Mucosa of descending colon (tissue), 3 donors: ENCODE data around the gene TAF15. TPM values are rescaled to one million over a fixed set of nuclear protein-coding genes. Genes with fewer than 3 reads are reported as not detected.
A peak's percentile ranks its signal among the peaks of the same experiment; 100 is the strongest.

ENCODE experiments used
- ATAC-seq: fragments of 200-7000 bp; cut with Tn5 transposase; one replicate; pipeline ENCODE4 v1.9.1; 2020; ENCODE audit warnings: mild to moderate bottlenecking, moderate library complexity
- DNase-seq, 3 donors: peaks; one replicate each; pipeline ENCODE4 v3.0.0-alpha.2; 2020
- H3K36me3 ChIP-seq: fragments of 200-600 bp; one replicate; pipeline ENCODE4 v1.8.0; 2021; ENCODE audit warnings: low read depth, mild to moderate bottlenecking
- H3K4me1 ChIP-seq: fragments of 200-600 bp; one replicate; pipeline ENCODE4 v1.8.0; 2021; ENCODE audit warnings: low read depth, mild to moderate bottlenecking
- H3K4me3 ChIP-seq: fragments of 200-600 bp; one replicate; pipeline ENCODE4 v1.8.0; 2021; ENCODE audit warnings: mild to moderate bottlenecking
- H3K9me3 ChIP-seq: fragments of 200-600 bp; one replicate; pipeline ENCODE4 v1.8.0; 2021; ENCODE audit warnings: mild to moderate bottlenecking
- intact Hi-C, 2 donors: fragments of 100-400 bp; cut with DNase I in 1 of 2; cut with micrococcal nuclease in 1 of 2; formaldehyde crosslinking; loops; one replicate each; pipeline versions ENCODE4 v1.11.0 to v1.11.1; 2022; cut with DNase I, micrococcal nuclease
- total RNA-seq, 3 donors: library from RNA; stranded (reverse); fragmentation: NEBNext Ultra II Directional in 2 of 3; extraction: Animal tissue kit (Norgen Biotek cat#: 25700) in 2 of 3; gene quantifications; one replicate each; pipeline versions ENCODE4 v1.2.1 to v1.2.4, GENCODE V29; 2021 to 2023
- TF ChIP-seq, protein P1 (sequence below): fragments of 200-600 bp; IDR thresholded peaks from one replicate; pipeline ENCODE4 v1.8.0; 2022; ENCODE audit warnings: antibody characterized with exemption, mild to moderate bottlenecking
- donor health status: DM: no; HTN: no; CAD: no; lungs with moderate emphysema.
- donor health status: DM: no; HTN: no; CAD: no.
- donor health status: DM: no; HTN: yes; CAD: no.

Gene TAF15
- total RNA-seq, 3 donors from 2014 or later, result 131 to 165 (median 159) TPM

DNA sequence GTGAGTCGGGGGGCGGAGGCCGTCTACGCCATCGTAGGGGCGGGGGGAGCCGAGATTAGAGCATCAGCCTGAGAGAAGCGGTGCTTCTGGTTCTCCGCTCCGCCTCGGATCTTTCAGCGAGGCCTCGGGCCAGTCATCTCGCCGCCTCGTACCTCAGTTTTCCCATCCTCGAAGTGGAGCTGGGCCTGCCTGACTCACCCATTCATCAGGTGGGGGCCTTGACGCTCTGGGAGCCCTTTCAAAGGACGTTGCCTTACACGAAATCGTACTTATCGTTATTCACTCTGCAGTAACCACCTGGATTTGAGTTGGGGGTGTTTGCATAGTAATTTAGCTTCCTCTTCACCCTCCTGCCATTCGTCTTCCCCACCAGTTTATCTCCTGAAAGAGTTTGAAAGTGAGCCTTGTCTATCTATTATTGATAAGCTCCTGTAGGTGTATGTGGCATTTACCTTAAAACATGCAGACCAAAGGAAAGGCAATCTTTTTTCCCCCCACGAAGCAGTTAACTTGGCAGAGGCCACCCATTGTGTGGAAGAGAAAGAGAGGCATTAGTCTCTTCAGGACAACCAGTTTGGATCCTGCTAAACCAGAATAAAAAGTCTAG lies 674 bp downstream of the TAF15 start:
- no peak for DNase-seq
- peaks cover 17% of the 10 kb centered on the region for H3K4me1 ChIP-seq
- no peaks in the 10 kb centered on the region for H3K36me3 ChIP-seq
- no peaks in the 10 kb centered on the region for H3K9me3 ChIP-seq
- TF ChIP-seq, protein P1, sequence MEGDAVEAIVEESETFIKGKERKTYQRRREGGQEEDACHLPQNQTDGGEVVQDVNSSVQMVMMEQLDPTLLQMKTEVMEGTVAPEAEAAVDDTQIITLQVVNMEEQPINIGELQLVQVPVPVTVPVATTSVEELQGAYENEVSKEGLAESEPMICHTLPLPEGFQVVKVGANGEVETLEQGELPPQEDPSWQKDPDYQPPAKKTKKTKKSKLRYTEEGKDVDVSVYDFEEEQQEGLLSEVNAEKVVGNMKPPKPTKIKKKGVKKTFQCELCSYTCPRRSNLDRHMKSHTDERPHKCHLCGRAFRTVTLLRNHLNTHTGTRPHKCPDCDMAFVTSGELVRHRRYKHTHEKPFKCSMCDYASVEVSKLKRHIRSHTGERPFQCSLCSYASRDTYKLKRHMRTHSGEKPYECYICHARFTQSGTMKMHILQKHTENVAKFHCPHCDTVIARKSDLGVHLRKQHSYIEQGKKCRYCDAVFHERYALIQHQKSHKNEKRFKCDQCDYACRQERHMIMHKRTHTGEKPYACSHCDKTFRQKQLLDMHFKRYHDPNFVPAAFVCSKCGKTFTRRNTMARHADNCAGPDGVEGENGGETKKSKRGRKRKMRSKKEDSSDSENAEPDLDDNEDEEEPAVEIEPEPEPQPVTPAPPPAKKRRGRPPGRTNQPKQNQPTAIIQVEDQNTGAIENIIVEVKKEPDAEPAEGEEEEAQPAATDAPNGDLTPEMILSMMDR, result no peak
- intact Hi-C loops, result loop anchor here in 1 of 2 donors (5.0 kb wide), 1 partner anchor 43 kb away; no protein-coding TSS in a partner anchor
- H3K4me3 ChIP-seq, result peak overlapping the region; percentile 65
- peak; percentile 25 for ATAC-seq

- H3K9me3 ChIP-seq, result no peaks in the 10 kb centered on the region
- H3K4me1 ChIP-seq, result peaks cover 17% of the 10 kb centered on the region
- H3K4me3 ChIP-seq, result no peak overlapping the region
- DNase-seq (no peak), ATAC-seq (no peak)
- TF ChIP-seq, protein P1, result no peak
- intact Hi-C loops, result no loop called here
- H3K36me3 ChIP-seq, result no peaks in the 10 kb centered on the region
Observed at GRCh38 chr17:35811759-35812158, 2.5 kb downstream of the TAF15 start.

DNA sequence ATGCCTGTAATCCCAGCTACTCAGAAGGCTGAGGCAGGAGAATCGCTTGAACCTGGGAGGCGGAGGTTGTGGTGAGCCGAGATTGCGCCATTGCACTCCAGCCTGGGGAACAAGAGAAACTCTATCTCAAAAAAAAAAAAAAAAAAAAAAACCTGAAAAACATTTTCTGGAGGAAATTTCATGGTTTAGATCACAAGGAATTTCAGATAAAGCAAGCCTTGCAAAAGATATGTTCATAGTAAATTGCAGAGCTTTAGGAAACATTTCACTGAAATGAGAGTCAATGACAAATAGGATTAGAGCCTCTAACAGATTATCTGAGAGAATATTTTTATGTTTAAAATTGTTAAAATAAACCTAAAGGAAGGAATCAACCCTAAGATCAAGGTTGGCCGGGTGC lies 3.2 kb downstream of the TAF15 start:
- ATAC-seq (no peak), DNase-seq (no peak)
- H3K4me3 ChIP-seq, result no peak overlapping the region
- TF ChIP-seq, protein P1, result no peak
- H3K4me1 ChIP-seq, result peaks cover 17% of the 10 kb centered on the region
- H3K9me3 ChIP-seq, result no peaks in the 10 kb centered on the region
- intact Hi-C loops, result no loop called here
- no peaks in the 10 kb centered on the region for H3K36me3 ChIP-seq

DNA sequence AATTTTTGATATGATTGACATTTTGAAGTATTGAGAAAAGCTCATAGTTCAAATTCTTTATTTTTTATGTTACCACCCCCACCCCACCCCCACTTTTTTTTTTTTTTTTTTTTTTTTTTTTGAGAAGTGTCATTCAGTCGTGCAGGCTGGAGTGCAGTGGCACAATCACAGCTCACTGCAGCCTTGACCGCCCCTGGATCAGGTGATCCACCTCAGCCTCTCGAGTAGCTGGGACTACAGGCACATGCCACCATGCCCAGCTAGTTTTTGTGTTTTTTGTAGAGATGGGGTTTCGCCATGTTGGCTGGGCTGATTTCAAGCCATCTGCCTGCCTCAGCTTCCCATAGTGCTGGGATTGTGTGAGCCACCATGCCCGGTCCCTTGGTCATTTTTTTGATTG lies 7.4 kb downstream of the TAF15 start:
- no peak for ATAC-seq
- Histone ChIP-seq H3K4me1 (no peaks in the 10 kb centered on the region), H3K4me3 (no peak overlapping the region), H3K36me3 (peaks cover 6% of the 10 kb centered on the region), H3K9me3 (no peaks in the 10 kb centered on the region)
- no peak for DNase-seq
- TF ChIP-seq, protein P1, result no peak
- intact Hi-C loops, result no loop called here

GRCh38 chr17:35817196-35817595 lies 7.9 kb downstream of the TAF15 start:
- Histone ChIP-seq H3K4me3 (no peak overlapping the region), H3K4me1 (no peaks in the 10 kb centered on the region), H3K9me3 (no peaks in the 10 kb centered on the region), H3K36me3 (peaks cover 6% of the 10 kb centered on the region)
- TF ChIP-seq, protein P1, result no peak
- no peak for ATAC-seq
- DNase-seq, result no peak
- intact Hi-C loops, result no loop called here

- no peak for ATAC-seq
- Histone ChIP-seq H3K4me3 (no peak overlapping the region), H3K36me3 (peaks cover 6% of the 10 kb centered on the region), H3K9me3 (no peaks in the 10 kb centered on the region), H3K4me1 (no peaks in the 10 kb centered on the region)
- no peak for DNase-seq
- TF ChIP-seq, protein P1, result no peak
- intact Hi-C loops, result no loop called here
Observed at GRCh38 chr17:35819455-35819854, 10.2 kb downstream of the TAF15 start.
